GM18508 (cell line): ENCODE results near the gene MALRD1.
"Not testable (repeated sequence)": the region's sequence is repeated elsewhere in the genome, so short reads cannot be mapped to it uniquely, and the experiment has no call there.

Experiments
- ATAC-seq: cut with Tn5 transposase; IDR thresholded peaks from one replicate; pipeline ENCODE4 v1.9.1; 2021; ENCODE audit warnings: moderate number of reproducible peaks; ENCODE audit not compliant: insufficient read depth, unreplicated experiment

The MALRD1 gene

GRCh38 chr10:19739232-19739631 lies 690.6 kb downstream of the MALRD1 start:
- not testable (repeated sequence) for ATAC-seq

GRCh38 chr10:19742144-19742543 lies 693.5 kb downstream of the MALRD1 start:
- not testable (repeated sequence) for ATAC-seq

GRCh38 chr10:19745672-19746071 lies 697.1 kb downstream of the MALRD1 start:
- ATAC-seq = no peak

GRCh38 chr10:19749185-19749729 lies 700.7 kb downstream of the MALRD1 start:
- ATAC-seq = no peak

GRCh38 chr10:19750972-19751371 lies 702.4 kb downstream of the MALRD1 start:
- ATAC-seq = no peak

- ATAC-seq = no peak
These were observed 708.3 kb downstream of the MALRD1 start for GRCh38 chr10:19756919-19757318.

GRCh38 chr10:19762026-19762425 lies 713.4 kb downstream of the MALRD1 start:
- no peak for ATAC-seq

- ATAC-seq = no peak
These were observed 715.5 kb downstream of the MALRD1 start for GRCh38 chr10:19764111-19764510.

- no peak for ATAC-seq
These were observed 719.3 kb downstream of the MALRD1 start for GRCh38 chr10:19767876-19768275.

- ATAC-seq = not testable (repeated sequence)
These were observed 721.2 kb downstream of the MALRD1 start for GRCh38 chr10:19769826-19770225.

- no peak for ATAC-seq
These were observed 724.4 kb downstream of the MALRD1 start for GRCh38 chr10:19772972-19773371.

- ATAC-seq = no peak
These were observed 726.7 kb downstream of the MALRD1 start for GRCh38 chr10:19775296-19775695.

- ATAC-seq = no peak
These were observed 729.2 kb downstream of the MALRD1 start for GRCh38 chr10:19777806-19778205.

- ATAC-seq = no peak
These were observed 730.4 kb downstream of the MALRD1 start for GRCh38 chr10:19778996-19779395.

GRCh38 chr10:19782430-19783089 lies 734.0 kb downstream of the MALRD1 start:
- no peak for ATAC-seq

GRCh38 chr10:19783721-19784120 lies 735.1 kb downstream of the MALRD1 start:
- ATAC-seq = no peak
